BLaER1 (cell line): Measurements from ENCODE around the gene KDM4C.
A peak's percentile ranks its signal among the peaks of the same experiment; 100 is the strongest.
"Not testable (repeated sequence)": the region's sequence is repeated elsewhere in the genome, so short reads cannot be mapped to it uniquely, and the experiment has no call there.

ENCODE experiments used
- H3K27ac ChIP-seq: shearing (Covaris generic); formaldehyde crosslinking; 2 replicates; pipeline ENCODE4 v1.8.1; 2022
- H3K27me3 ChIP-seq: shearing (Covaris generic); formaldehyde crosslinking; 2 replicates; pipeline ENCODE4 v1.8.1; 2022
- H3K36me3 ChIP-seq: shearing (Covaris generic); formaldehyde crosslinking; 2 replicates; pipeline ENCODE4 v1.8.1; 2022
- H3K4me1 ChIP-seq: shearing (Covaris generic); formaldehyde crosslinking; 2 replicates; pipeline ENCODE4 v1.8.1; 2022
- H3K4me2 ChIP-seq: shearing (Covaris generic); formaldehyde crosslinking; 2 replicates; pipeline ENCODE4 v1.8.1; 2022
- H3K4me3 ChIP-seq: shearing (Covaris generic); formaldehyde crosslinking; 2 replicates; pipeline ENCODE4 v1.8.1; 2022
- H3K9ac ChIP-seq: shearing (Covaris generic); formaldehyde crosslinking; 2 replicates; pipeline ENCODE4 v1.8.1; 2022
- H3K9me3 ChIP-seq: shearing (Covaris generic); formaldehyde crosslinking; 2 replicates; pipeline ENCODE4 v1.8.1; 2022
- H4K20me1 ChIP-seq: shearing (Covaris generic); formaldehyde crosslinking; 2 replicates; pipeline ENCODE4 v1.8.1; 2022
- Cebpa-rat ChIP-seq: shearing (Covaris generic); IDR thresholded peaks from 2 replicates; pipeline ENCODE4 v1.8.1; 2022

KDM4C gene

DNA sequence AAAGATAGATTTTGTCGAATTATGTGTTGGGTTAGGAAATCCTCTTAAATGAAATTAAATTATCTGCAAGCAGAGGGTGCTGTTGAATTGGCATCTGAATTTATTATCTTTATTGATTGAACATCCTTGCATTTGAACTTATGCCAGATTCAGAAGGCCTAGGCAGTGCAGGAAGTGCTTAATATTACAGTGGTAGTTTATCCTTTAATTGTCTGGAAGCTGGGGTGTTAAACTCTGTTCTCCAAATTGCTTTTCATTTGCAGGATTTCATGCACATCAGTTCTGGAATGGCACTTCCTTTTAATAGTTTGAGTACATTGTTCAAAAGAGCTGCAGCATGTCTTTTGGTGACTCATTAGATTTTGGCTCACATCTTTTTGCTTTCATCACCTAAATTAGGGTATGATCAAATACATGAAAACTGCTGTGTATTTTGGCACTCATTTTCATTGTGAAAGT is 186.3 kb downstream of the KDM4C start:
- Histone ChIP-seq H3K27me3 (no peaks in the 10 kb centered on the region), H4K20me1 (no peaks in the 10 kb centered on the region), H3K9ac (no peak overlapping the region), H3K4me1 (peaks cover 24% of the 10 kb centered on the region), H3K4me3 (no peak overlapping the region), H3K4me2 (no peak overlapping the region), H3K9me3 (peaks cover 7% of the 10 kb centered on the region), H3K27ac (no peak overlapping the region), H3K36me3 (peaks cover 10% of the 10 kb centered on the region)
- no peak for TF ChIP-seq Cebpa-rat

DNA sequence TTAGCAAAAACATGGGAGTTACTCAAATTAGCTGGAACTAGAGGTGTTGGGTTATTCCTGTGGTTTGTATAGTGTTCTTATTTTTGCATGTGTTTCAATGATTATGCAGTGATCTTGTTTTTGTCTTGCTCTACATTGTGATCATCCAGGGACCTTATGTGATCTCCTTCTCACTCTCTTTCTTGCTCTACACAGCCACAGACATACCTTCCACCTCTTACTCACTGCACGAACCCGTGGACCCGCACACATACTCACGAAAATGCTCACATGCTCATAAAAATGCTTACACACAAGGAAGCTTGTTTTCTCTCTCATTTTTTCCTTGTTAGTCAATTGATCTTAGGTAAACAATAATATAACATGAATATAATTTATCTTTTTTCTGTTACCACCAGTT is 187.1 kb downstream of the KDM4C start:
- Histone ChIP-seq H3K4me1 (peaks cover 24% of the 10 kb centered on the region), H3K4me2 (no peak overlapping the region), H3K9me3 (peaks cover 11% of the 10 kb centered on the region), H3K27me3 (no peaks in the 10 kb centered on the region), H3K36me3 (peaks cover 10% of the 10 kb centered on the region; the same call in 1 of the 2 replicates), H3K27ac (no peak overlapping the region), H4K20me1 (no peaks in the 10 kb centered on the region), H3K9ac (no peak overlapping the region), H3K4me3 (no peak overlapping the region)
- TF ChIP-seq Cebpa-rat: no peak

GRCh38 chr9:6945816-6946215 is 188.0 kb downstream of the KDM4C start:
- Histone ChIP-seq H3K4me2 (no peak overlapping the region), H3K27me3 (no peaks in the 10 kb centered on the region), H3K4me3 (no peak overlapping the region), H3K36me3 (peaks cover 6% of the 10 kb centered on the region; the same call in 1 of the 2 replicates), H3K27ac (no peak overlapping the region), H4K20me1 (no peaks in the 10 kb centered on the region), H3K9me3 (peaks cover 11% of the 10 kb centered on the region), H3K9ac (no peak overlapping the region), H3K4me1 (peaks cover 21% of the 10 kb centered on the region)
- no peak for TF ChIP-seq Cebpa-rat

DNA sequence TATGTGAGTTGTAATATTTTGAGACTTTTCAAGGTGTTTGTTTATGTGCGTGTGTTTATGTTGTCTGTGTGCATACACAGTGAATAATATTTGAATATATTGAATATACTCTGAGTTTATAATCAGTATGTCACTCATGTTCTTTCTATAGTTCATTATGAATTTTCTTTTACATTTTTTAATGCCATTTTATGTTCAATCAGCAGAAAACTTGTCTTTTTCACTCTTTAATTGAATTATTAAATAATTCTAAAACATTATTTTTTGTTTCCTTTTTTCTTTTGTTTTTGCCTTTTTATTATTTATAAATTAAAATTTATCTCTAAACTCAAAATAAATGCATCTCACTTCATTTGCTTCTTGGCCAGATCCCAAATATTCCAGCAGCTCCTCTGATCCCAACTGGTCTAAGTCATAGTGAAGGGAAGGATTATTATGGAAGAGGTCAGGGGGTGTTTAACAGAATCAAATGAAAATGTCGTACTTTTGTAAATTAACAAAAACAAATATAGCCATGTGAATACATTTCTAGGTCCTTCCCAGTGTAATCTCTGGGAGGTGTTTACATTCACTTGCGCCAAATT is 188.9 kb downstream of the KDM4C start:
- Histone ChIP-seq H3K4me2 (no peak overlapping the region), H3K4me3 (no peak overlapping the region), H3K36me3 (peaks cover 6% of the 10 kb centered on the region; the same call in 1 of the 2 replicates), H3K9ac (no peak overlapping the region), H3K27me3 (no peaks in the 10 kb centered on the region), H4K20me1 (no peaks in the 10 kb centered on the region), H3K9me3 (peaks cover 11% of the 10 kb centered on the region), H3K4me1 (peaks cover 13% of the 10 kb centered on the region), H3K27ac (no peak overlapping the region)
- TF ChIP-seq Cebpa-rat: no peak

- H3K36me3 ChIP-seq, H3K9ac ChIP-seq, H3K27me3 ChIP-seq, H3K4me2 ChIP-seq, H4K20me1 ChIP-seq, H3K4me1 ChIP-seq, H3K4me3 ChIP-seq, H3K27ac ChIP-seq: not testable (repeated sequence)
- H3K9me3 ChIP-seq: peaks cover 11% of the 10 kb centered on the region
These were observed 191.1 kb downstream of the KDM4C start for GRCh38 chr9:6948921-6949320.

DNA sequence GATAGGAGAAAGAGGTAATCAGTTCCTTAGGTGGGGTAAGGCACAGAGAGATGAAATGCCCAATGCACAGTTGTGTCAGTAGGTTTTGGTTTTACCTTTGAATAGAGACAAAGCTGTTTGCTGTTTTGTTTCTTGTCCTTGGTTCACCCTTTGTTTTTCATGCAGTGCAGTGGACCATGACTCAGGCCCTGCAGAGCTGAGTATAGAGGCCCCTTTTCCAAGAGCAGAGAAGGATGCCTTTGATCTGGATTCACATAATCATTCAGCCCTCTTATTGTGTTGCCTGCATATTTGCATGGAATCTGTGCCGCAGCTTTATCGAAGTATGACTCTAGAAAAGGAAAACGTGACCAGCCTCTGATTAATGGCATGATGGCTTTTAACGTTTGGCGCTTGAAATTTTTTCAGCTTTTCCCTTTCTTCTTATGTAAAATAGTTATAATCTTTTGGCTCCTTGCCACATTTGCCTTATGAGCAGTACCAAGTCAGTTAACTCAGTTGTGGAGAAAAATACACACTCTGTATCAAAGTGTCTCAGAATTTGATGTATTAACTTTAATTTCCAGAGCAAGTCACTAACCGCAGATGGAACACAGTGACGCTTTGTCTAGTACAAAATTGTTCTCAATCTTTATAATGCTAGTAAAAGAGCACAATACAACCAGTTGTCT is 197.6 kb downstream of the KDM4C start:
- Histone ChIP-seq H4K20me1 (peaks cover 6% of the 10 kb centered on the region; the same call in 1 of the 2 replicates), H3K36me3 (peaks cover 16% of the 10 kb centered on the region), H3K27me3 (no peaks in the 10 kb centered on the region), H3K4me1 (peaks cover 51% of the 10 kb centered on the region), H3K27ac (peak overlapping the region; percentile 63), H3K4me2 (peak overlapping the region; percentile 61), H3K4me3 (no peak overlapping the region), H3K9ac (no peak overlapping the region), H3K9me3 (no peaks in the 10 kb centered on the region)
- no peak for TF ChIP-seq Cebpa-rat

DNA sequence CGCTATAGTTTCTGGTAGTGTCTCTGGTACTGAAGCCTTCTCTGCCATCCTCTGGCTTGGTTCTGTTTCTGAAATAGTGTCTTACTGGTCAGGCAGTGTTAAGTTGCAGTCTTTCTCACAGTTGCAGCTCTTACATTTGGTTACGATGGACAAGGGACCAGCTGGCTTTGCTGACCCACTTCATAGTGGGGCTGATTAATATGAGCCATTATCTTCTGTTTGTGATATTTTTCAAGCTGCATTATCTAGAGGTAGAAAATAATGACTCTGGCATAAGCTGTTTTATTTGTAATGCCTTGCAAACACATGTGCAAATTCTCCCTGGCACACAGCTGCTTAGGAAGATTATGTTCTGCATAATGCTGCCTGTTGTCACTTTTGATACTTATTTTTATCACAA is 199.1 kb downstream of the KDM4C start:
- Histone ChIP-seq H3K4me2 (peak overlapping the region; percentile 61; the same call in 1 of the 2 replicates), H3K36me3 (peaks cover 24% of the 10 kb centered on the region), H3K27me3 (no peaks in the 10 kb centered on the region), H4K20me1 (peaks cover 6% of the 10 kb centered on the region; the same call in 1 of the 2 replicates), H3K4me3 (no peak overlapping the region), H3K9me3 (no peaks in the 10 kb centered on the region), H3K27ac (no peak overlapping the region), H3K4me1 (peaks cover 55% of the 10 kb centered on the region), H3K9ac (no peak overlapping the region)
- TF ChIP-seq Cebpa-rat: no peak

GRCh38 chr9:6959270-6960000 is 201.7 kb downstream of the KDM4C start:
- Histone ChIP-seq H4K20me1 (peaks cover 6% of the 10 kb centered on the region; the same call in 1 of the 2 replicates), H3K4me2 (peak overlapping the region; percentile 30), H3K9me3 (no peaks in the 10 kb centered on the region), H3K36me3 (peaks cover 24% of the 10 kb centered on the region), H3K4me1 (peaks cover 50% of the 10 kb centered on the region), H3K9ac (no peak overlapping the region), H3K4me3 (no peak overlapping the region), H3K27ac (no peak overlapping the region), H3K27me3 (no peaks in the 10 kb centered on the region)
- TF ChIP-seq Cebpa-rat: no peak

GRCh38 chr9:6960777-6961176 is 203.0 kb downstream of the KDM4C start:
- no peak overlapping the region for H3K4me2 ChIP-seq
- H3K27ac ChIP-seq: no peak overlapping the region

More at GRCh38 chr9:6960777-6961176, 203.0 kb downstream of the KDM4C start:
- no peaks in the 10 kb centered on the region for H3K27me3 ChIP-seq
- H3K9ac ChIP-seq: no peak overlapping the region
- H4K20me1 ChIP-seq: no peaks in the 10 kb centered on the region
- no peak for TF ChIP-seq Cebpa-rat
- peaks cover 27% of the 10 kb centered on the region for H3K36me3 ChIP-seq
- H3K4me1 ChIP-seq: peaks cover 36% of the 10 kb centered on the region
- no peak overlapping the region for H3K4me3 ChIP-seq
- H3K9me3 ChIP-seq: no peaks in the 10 kb centered on the region
